Neural cell (in vitro differentiated cells): ENCODE measurements around the gene AQP5. TPM values are rescaled to one million over a fixed set of nuclear protein-coding genes. Genes with fewer than 3 reads are reported as not detected.

Source experiments
- H2AFZ ChIP-seq: fragments of 200-600, 300-800 bp; sonication (generic), shearing (Covaris generic); 2 replicates; pipeline ENCODE4 v1.6.0; 2014; ENCODE audit warnings: low read depth, mild to moderate bottlenecking, antibody characterized with exemption, low read length, moderate library complexity
- H3F3A ChIP-seq: fragments of 200-600 bp; shearing (Covaris generic); 2 replicates; pipeline ENCODE4 v1.6.1; 2016; ENCODE audit warnings: mild to moderate bottlenecking, moderate library complexity, mixed read lengths, antibody characterized with exemption, low read length; ENCODE audit not compliant: insufficient read depth, poor library complexity, severe bottlenecking
- H3K27ac ChIP-seq: fragments of 200-600, 300-800 bp; sonication (generic), shearing (Covaris generic); 2 replicates; pipeline ENCODE4 v1.5.1; 2014; ENCODE audit warnings: mild to moderate bottlenecking, low read length, moderate library complexity
- H3K27me3 ChIP-seq: fragments of 300-800, 200-600 bp; sonication (generic), shearing (Covaris generic); 2 replicates; pipeline ENCODE4 v1.6.0; 2014; ENCODE audit warnings: mild to moderate bottlenecking, low read depth, low read length, moderate library complexity; ENCODE audit not compliant: insufficient read depth
- H3K36me3 ChIP-seq: fragments of 300-800, 200-600 bp; sonication (generic), shearing (Covaris generic); 2 replicates; pipeline ENCODE4 v1.5.1; 2014; ENCODE audit warnings: mild to moderate bottlenecking, antibody characterized with exemption, low read length, moderate library complexity; ENCODE audit not compliant: insufficient read depth
- H3K4me2 ChIP-seq: fragments of 300-800, 200-600 bp; sonication (generic), shearing (Covaris generic); 2 replicates; pipeline ENCODE4 v1.6.0; 2014; ENCODE audit warnings: mild to moderate bottlenecking, low read length
- H3K4me3 ChIP-seq: fragments of 300-800, 200-600 bp; sonication (generic), shearing (Covaris generic); 2 replicates; pipeline ENCODE4 v1.5.1; 2014; ENCODE audit warnings: mild to moderate bottlenecking, low read length, moderate library complexity
- H3K79me2 ChIP-seq: fragments of 200-600 bp; shearing (Covaris generic); replicated peaks from 2 replicates; pipeline ENCODE4 v1.6.0; 2014; ENCODE audit warnings: mild to moderate bottlenecking, low read length, moderate library complexity; ENCODE audit not compliant: insufficient read depth
- H3K9ac ChIP-seq: fragments of 300-800, 200-600 bp; sonication (generic), shearing (Covaris generic); 2 replicates; pipeline ENCODE4 v1.6.1; 2016; ENCODE audit warnings: mild to moderate bottlenecking, low read length, mixed read lengths
- H3K9me2 ChIP-seq: fragments of 200-600 bp; shearing (Covaris generic); 2 replicates; pipeline ENCODE4 v1.6.1; 2016; ENCODE audit warnings: mild to moderate bottlenecking, low read length, mixed read lengths; ENCODE audit not compliant: insufficient read depth
- H3K9me3 ChIP-seq: fragments of 200-600, 300-800 bp; sonication (generic), shearing (Covaris generic); 2 replicates; pipeline ENCODE4 v1.6.1; 2016; ENCODE audit warnings: mild to moderate bottlenecking, mixed run types, low read length, moderate library complexity, mixed read lengths
- H4K20me1 ChIP-seq: fragments of 200-600 bp; shearing (Covaris generic); 2 replicates; pipeline ENCODE4 v1.6.1; 2016; ENCODE audit warnings: mild to moderate bottlenecking, mixed run types; ENCODE audit not compliant: insufficient read depth
- CTCF ChIP-seq: fragments of 450-650 bp; IDR thresholded peaks from 2 replicates; pipeline ENCODE4 v1.5.1; 2014; ENCODE audit warnings: antibody characterized with exemption, mild to moderate bottlenecking, moderate library complexity; ENCODE audit not compliant: poor library complexity, severe bottlenecking
- EZH2 ChIP-seq: fragments of 200-600, 300-800 bp; shearing (Covaris generic), sonication (generic); IDR thresholded peaks from 2 replicates; pipeline ENCODE4 v1.6.1; 2014; ENCODE audit warnings: antibody characterized with exemption, low read length, borderline replicate concordance, mild to moderate bottlenecking; ENCODE audit not compliant: insufficient read depth, poor library complexity, severe bottlenecking
- MXI1 ChIP-seq: fragments of 450-650 bp; conservative IDR thresholded peaks from 2 replicates; pipeline ENCODE4 v1.6.1; 2014; ENCODE audit warnings: antibody characterized with exemption, mild to moderate bottlenecking; ENCODE audit not compliant: poor library complexity, severe bottlenecking
- RAD21 ChIP-seq: fragments of 450-650 bp; conservative IDR thresholded peaks from 2 replicates; pipeline ENCODE4 v1.6.1; 2014; ENCODE audit warnings: antibody characterized with exemption, mild to moderate bottlenecking, moderate library complexity
- REST ChIP-seq: IDR thresholded peaks from 2 replicates; pipeline ENCODE4 v1.6.1; 2012; ENCODE audit warnings: borderline replicate concordance
- SMC3 ChIP-seq: fragments of 450-650 bp; conservative IDR thresholded peaks from 2 replicates; pipeline ENCODE4 v1.6.1; 2014; ENCODE audit warnings: antibody characterized with exemption, mild to moderate bottlenecking, moderate library complexity; ENCODE audit not compliant: poor library complexity
- TAF1 ChIP-seq: IDR thresholded peaks from 2 replicates; pipeline ENCODE4 v1.6.1; 2012; ENCODE audit warnings: low read depth
- polyA plus RNA-seq: library from polyadenylated mRNA; depleted of rRNA; stranded (reverse); fragments of >200 nt; gene quantifications from 2 replicates; pipeline ENCODE4 v1.2.3, GENCODE V29; 2014

Gene AQP5
- polyA plus RNA-seq, 1 donor from 2014 or later: not detected

GRCh38 chr12:49973361-49973830 lies 11.7 kb downstream of the AQP5 start:
- H3K4me2 ChIP-seq: no peak overlapping the region
- H2AFZ ChIP-seq: no peak overlapping the region
- no peaks in the 10 kb centered on the region for H3K79me2 ChIP-seq
- H3K4me3 ChIP-seq: no peak overlapping the region
- no peaks in the 10 kb centered on the region for H3K27me3 ChIP-seq
- H3K36me3 ChIP-seq: no peaks in the 10 kb centered on the region
- H3F3A ChIP-seq: no peaks in the 10 kb centered on the region
- H4K20me1 ChIP-seq: no peaks in the 10 kb centered on the region
- no peaks in the 10 kb centered on the region for H3K9me2 ChIP-seq
- no peak overlapping the region for H3K9ac ChIP-seq
- no peak for TF ChIP-seq REST
- TF ChIP-seq TAF1: no peak
- no peak for TF ChIP-seq MXI1
- TF ChIP-seq RAD21: no peak
- no peak for TF ChIP-seq SMC3
- TF ChIP-seq EZH2: no peak
- TF ChIP-seq CTCF: no peak
- no peaks in the 10 kb centered on the region for H3K9me3 ChIP-seq
- no peak overlapping the region for H3K27ac ChIP-seq

GRCh38 chr12:49974231-49974675 lies 12.6 kb downstream of the AQP5 start:
- no peak overlapping the region for H3K27ac ChIP-seq
- H3K4me3 ChIP-seq: no peak overlapping the region
- no peaks in the 10 kb centered on the region for H3K9me3 ChIP-seq
- no peak overlapping the region for H2AFZ ChIP-seq
- TF ChIP-seq RAD21 (peak; percentile 29), EZH2 (no peak), CTCF (peak; percentile 30)
- H4K20me1 ChIP-seq: no peaks in the 10 kb centered on the region
- no peaks in the 10 kb centered on the region for H3K79me2 ChIP-seq
- H3K36me3 ChIP-seq: no peaks in the 10 kb centered on the region
- no peak overlapping the region for H3K9ac ChIP-seq
- H3K4me2 ChIP-seq: no peak overlapping the region
- no peaks in the 10 kb centered on the region for H3K9me2 ChIP-seq
- H3F3A ChIP-seq: no peaks in the 10 kb centered on the region
- no peaks in the 10 kb centered on the region for H3K27me3 ChIP-seq
